ENCODE results near the gene TOMM7.

The TOMM7 gene

DNA sequence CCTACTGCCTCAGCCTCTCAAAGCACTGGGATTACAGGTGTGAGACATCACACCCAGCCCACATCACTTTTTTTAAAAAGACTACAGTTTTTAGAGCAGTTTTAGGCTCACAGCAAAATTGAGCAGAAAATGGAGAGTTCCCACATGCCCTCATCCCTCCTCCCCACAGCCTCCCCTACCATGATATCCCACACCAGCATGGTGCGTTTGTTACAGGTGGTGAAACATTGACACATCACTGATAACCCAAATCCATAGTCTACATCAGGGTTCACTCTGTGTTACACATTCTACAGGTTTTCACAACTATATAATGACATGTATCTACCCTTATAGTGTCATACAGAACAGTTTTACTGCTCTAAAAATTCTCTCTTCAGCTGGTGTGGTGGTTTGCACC lies 24.3 kb upstream of the TOMM7 start:
- TF ChIP-seq, protein P1, sequence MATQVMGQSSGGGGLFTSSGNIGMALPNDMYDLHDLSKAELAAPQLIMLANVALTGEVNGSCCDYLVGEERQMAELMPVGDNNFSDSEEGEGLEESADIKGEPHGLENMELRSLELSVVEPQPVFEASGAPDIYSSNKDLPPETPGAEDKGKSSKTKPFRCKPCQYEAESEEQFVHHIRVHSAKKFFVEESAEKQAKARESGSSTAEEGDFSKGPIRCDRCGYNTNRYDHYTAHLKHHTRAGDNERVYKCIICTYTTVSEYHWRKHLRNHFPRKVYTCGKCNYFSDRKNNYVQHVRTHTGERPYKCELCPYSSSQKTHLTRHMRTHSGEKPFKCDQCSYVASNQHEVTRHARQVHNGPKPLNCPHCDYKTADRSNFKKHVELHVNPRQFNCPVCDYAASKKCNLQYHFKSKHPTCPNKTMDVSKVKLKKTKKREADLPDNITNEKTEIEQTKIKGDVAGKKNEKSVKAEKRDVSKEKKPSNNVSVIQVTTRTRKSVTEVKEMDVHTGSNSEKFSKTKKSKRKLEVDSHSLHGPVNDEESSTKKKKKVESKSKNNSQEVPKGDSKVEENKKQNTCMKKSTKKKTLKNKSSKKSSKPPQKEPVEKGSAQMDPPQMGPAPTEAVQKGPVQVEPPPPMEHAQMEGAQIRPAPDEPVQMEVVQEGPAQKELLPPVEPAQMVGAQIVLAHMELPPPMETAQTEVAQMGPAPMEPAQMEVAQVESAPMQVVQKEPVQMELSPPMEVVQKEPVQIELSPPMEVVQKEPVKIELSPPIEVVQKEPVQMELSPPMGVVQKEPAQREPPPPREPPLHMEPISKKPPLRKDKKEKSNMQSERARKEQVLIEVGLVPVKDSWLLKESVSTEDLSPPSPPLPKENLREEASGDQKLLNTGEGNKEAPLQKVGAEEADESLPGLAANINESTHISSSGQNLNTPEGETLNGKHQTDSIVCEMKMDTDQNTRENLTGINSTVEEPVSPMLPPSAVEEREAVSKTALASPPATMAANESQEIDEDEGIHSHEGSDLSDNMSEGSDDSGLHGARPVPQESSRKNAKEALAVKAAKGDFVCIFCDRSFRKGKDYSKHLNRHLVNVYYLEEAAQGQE (IDR thresholded peaks at IDR 0.05; ENCODE audit: insufficient read depth in 1 of 2, low read depth in 2 of 2, low read length in 2 of 2): no peak
- no peak for TF ChIP-seq SIN3A (IDR thresholded peaks at IDR 0.05; ENCODE audit: borderline replicate concordance, insufficient read depth, low read length)
- TF ChIP-seq FOXP2 (optimal IDR thresholded peaks at IDR 0.05; ENCODE audit: borderline replicate concordance, extremely low read depth, extremely low read length, insufficient read depth): no peak
- no peak for TF ChIP-seq POLR2AphosphoS5 (IDR thresholded peaks at IDR 0.05; ENCODE audit: low read depth, low read length)

DNA sequence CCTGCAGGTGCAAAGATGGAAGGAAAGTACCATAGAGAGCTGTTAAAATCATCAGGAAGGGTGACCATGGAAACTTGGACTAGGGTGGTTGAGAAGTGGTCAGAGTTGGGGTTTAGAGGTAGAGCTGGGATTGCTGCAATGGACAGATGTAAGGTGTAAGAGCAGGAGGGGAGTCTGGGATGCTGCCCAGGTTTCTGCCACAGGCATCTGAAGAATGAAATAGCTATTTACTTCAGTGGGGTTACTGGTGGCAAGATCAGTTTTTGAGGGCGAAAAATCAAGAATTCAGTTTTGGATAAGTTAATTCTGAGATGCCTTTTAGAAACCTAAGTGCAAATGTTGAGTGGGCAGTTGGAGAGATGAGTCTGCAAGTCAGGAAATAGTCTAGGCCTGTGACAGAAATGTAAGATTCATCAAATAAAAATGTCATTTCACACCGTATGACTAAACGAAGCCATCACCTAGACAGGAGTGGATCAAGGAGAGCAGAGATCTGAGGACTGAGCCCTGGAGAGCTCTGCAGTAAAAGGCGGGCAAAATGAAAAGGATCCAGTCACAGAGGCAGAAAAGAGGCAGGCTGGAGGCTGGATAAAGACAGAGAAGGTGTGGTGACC lies 22.7 kb upstream of the TOMM7 start:
- TF ChIP-seq FOXP2 (optimal IDR thresholded peaks at IDR 0.05; ENCODE audit: borderline replicate concordance, extremely low read depth, extremely low read length, insufficient read depth) (no peak), SIN3A (IDR thresholded peaks at IDR 0.05; ENCODE audit: borderline replicate concordance, insufficient read depth, low read length) (no peak), TAF1 (IDR thresholded peaks at IDR 0.05; ENCODE audit: borderline replicate concordance, insufficient read depth, low read length) (no peak), POLR2AphosphoS5 (IDR thresholded peaks at IDR 0.05; ENCODE audit: low read depth, low read length) (no peak)
- TF ChIP-seq, protein P1 (IDR thresholded peaks at IDR 0.05; ENCODE audit: insufficient read depth in 1 of 2, low read depth in 2 of 2, low read length in 2 of 2): no peak

DNA sequence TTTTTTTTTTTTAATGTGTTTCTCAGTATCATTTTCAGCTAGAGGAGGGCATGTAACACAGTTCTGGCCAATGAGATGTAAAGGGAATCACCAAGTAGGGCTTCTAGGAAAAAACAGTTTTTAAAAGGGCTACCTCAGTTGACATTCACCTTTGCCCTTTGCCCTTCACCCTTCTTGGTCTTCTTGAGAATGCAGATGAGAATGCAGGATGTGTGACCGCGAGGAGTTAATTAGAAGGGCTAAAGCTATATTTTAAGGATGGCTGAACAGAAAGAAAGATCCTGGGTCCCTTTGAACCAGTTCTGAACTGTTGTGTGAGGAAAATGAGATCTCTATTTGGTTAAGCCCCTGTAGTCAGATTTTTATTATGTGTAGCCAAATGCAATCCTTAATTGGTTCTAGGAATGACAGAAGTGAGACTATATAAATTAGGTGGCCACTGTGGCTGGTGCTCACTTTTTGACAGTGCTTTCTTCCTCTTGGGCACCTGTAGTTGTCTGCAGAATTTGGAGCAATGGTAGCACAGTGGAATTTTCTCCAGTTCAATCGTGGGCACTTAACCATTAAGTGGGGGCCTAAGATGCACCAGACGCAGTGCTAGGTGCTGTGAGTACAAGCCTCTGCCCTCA lies 21.1 kb upstream of the TOMM7 start:
- no peak for TF ChIP-seq SIN3A (IDR thresholded peaks at IDR 0.05; ENCODE audit: borderline replicate concordance, insufficient read depth, low read length)
- TF ChIP-seq POLR2AphosphoS5 (IDR thresholded peaks at IDR 0.05; ENCODE audit: low read depth, low read length): no peak
- TF ChIP-seq, protein P1 (IDR thresholded peaks at IDR 0.05; ENCODE audit: insufficient read depth in 1 of 2, low read depth in 2 of 2, low read length in 2 of 2): no peak
- TF ChIP-seq TAF1 (IDR thresholded peaks at IDR 0.05; ENCODE audit: borderline replicate concordance, insufficient read depth, low read length): no peak
- TF ChIP-seq FOXP2 (optimal IDR thresholded peaks at IDR 0.05; ENCODE audit: borderline replicate concordance, extremely low read depth, extremely low read length, insufficient read depth): no peak

DNA sequence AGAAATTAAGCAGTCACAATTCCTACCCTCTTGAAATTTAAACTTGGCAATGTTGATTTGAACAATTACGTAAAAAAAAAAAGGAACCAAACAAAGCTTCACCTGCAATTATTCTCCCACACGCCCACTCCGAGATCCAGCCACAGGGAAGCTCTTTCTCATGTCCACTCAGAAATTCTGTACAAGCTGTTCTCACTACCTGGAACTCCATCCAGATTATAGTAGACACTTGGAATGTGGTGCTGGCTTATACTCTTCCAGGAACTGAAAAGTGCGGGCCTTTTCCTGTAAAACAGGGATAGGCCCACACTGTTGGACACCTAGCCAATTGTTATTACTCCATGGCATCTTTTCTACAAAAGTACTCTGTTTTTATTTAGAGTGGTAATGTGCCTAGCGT lies 20.3 kb upstream of the TOMM7 start:
- TF ChIP-seq POLR2AphosphoS5 (IDR thresholded peaks at IDR 0.05; ENCODE audit: low read depth, low read length): no peak
- TF ChIP-seq FOXP2 (optimal IDR thresholded peaks at IDR 0.05; ENCODE audit: borderline replicate concordance, extremely low read depth, extremely low read length, insufficient read depth): no peak
- TF ChIP-seq TAF1 (IDR thresholded peaks at IDR 0.05; ENCODE audit: borderline replicate concordance, insufficient read depth, low read length): no peak
- TF ChIP-seq SIN3A (IDR thresholded peaks at IDR 0.05; ENCODE audit: borderline replicate concordance, insufficient read depth, low read length): no peak
- TF ChIP-seq, protein P1 (IDR thresholded peaks at IDR 0.05; ENCODE audit: insufficient read depth in 1 of 2, low read depth in 2 of 2, low read length in 2 of 2): no peak

All from PFSK-1 (cell line).